ENCODE data around the gene ZNF217. TPM values are rescaled to one million over a fixed set of nuclear protein-coding genes. Genes with fewer than 3 reads are reported as not detected.

ZNF217 gene
- 10 to 100 TPM; 13.8 to 18.0 TPM for total RNA-seq

DNA sequence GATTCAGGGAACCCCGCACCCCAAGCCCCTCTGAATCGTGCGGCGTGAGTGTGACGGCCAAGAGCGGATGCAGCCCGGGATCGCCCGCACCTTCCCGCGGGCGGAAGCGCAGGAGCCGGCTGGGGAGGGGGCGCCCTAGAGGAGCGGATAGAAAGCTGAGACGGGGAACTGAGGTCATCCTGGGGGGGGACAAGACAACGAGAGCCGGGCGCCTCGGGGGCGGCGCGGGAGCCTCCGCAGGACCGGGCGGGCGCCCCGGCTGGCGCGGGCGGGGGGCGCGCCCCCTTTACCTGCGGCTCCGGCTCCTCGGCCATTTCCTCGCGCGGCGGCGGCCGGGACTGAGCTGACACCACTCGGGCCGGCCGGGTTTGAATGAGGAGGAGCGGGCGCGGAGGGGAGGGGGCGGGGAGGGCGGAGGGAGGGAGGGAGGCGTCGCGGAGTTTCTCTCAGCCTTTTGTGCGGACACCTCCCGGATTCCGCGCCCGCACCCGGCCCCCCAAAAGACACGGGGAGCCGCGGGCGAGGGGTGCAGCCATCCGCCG is at the start of gene ZNF217:
Gene ZNF217 (minus strand): TSS at position 374 of the 542 bp plus-strand sequence. CDS start 11,013 bp downstream, outside the sequence.

Small RNAs within 50 kb of the gene (small RNA-seq; reads per million reads assigned to genes)
- 0 reads per million in 2 donors for gene RF00019
